Measurements from ENCODE around the gene TMTC2. TPM values are rescaled to one million over a fixed set of nuclear protein-coding genes. Genes with fewer than 3 reads are reported as not detected.

TMTC2 gene
- total RNA-seq, 1 donor from 2014 or later: 99.3 TPM

- Mint-ChIP-seq H3K36me3 (ENCODE audit: unreplicated experiment) (no peaks in the 10 kb centered on the region), H3K27me3 (ENCODE audit: unreplicated experiment) (no peaks in the 10 kb centered on the region), H3K4me3 (ENCODE audit: unreplicated experiment) (no peak overlapping the region), H3K4me1 (ENCODE audit: low read depth, unreplicated experiment) (no peaks in the 10 kb centered on the region), H3K9me3 (ENCODE audit: unreplicated experiment) (no peaks in the 10 kb centered on the region), H3K27ac (ENCODE audit: unreplicated experiment) (no peak overlapping the region)
- no peak for DNase-seq
- TF ChIP-seq CTCF (IDR thresholded peaks at IDR 0.05; ENCODE audit: partially characterized antibody, unreplicated experiment): no peak
These were observed 470.1 kb downstream of the TMTC2 start for GRCh38 chr12:83156815-83157214.

GRCh38 chr12:83157604-83158003 is 470.9 kb downstream of the TMTC2 start:
- no peaks in the 10 kb centered on the region for H3K9me3 Mint-ChIP-seq (ENCODE audit: unreplicated experiment)
- H3K27me3 Mint-ChIP-seq (ENCODE audit: unreplicated experiment): no peaks in the 10 kb centered on the region
- H3K4me3 Mint-ChIP-seq (ENCODE audit: unreplicated experiment): no peak overlapping the region
- H3K36me3 Mint-ChIP-seq (ENCODE audit: unreplicated experiment): no peaks in the 10 kb centered on the region
- no peak for DNase-seq
- no peak for TF ChIP-seq CTCF (IDR thresholded peaks at IDR 0.05; ENCODE audit: partially characterized antibody, unreplicated experiment)
- no peak overlapping the region for H3K27ac Mint-ChIP-seq (ENCODE audit: unreplicated experiment)
- H3K4me1 Mint-ChIP-seq (ENCODE audit: low read depth, unreplicated experiment): no peaks in the 10 kb centered on the region

- Mint-ChIP-seq H3K9me3 (ENCODE audit: unreplicated experiment) (no peaks in the 10 kb centered on the region), H3K4me1 (ENCODE audit: low read depth, unreplicated experiment) (no peaks in the 10 kb centered on the region), H3K27me3 (ENCODE audit: unreplicated experiment) (no peaks in the 10 kb centered on the region), H3K4me3 (ENCODE audit: unreplicated experiment) (no peak overlapping the region), H3K36me3 (ENCODE audit: unreplicated experiment) (no peaks in the 10 kb centered on the region), H3K27ac (ENCODE audit: unreplicated experiment) (no peak overlapping the region)
- no peak for TF ChIP-seq CTCF (IDR thresholded peaks at IDR 0.05; ENCODE audit: partially characterized antibody, unreplicated experiment)
- no peak for DNase-seq
These were observed 472.0 kb downstream of the TMTC2 start for GRCh38 chr12:83158613-83159207.

- H3K4me1 Mint-ChIP-seq (ENCODE audit: low read depth, unreplicated experiment): no peaks in the 10 kb centered on the region
- no peaks in the 10 kb centered on the region for H3K9me3 Mint-ChIP-seq (ENCODE audit: unreplicated experiment)
- H3K36me3 Mint-ChIP-seq (ENCODE audit: unreplicated experiment): no peaks in the 10 kb centered on the region
- H3K4me3 Mint-ChIP-seq (ENCODE audit: unreplicated experiment): no peak overlapping the region
- H3K27me3 Mint-ChIP-seq (ENCODE audit: unreplicated experiment): peaks cover 2% of the 10 kb centered on the region
- no peak overlapping the region for H3K27ac Mint-ChIP-seq (ENCODE audit: unreplicated experiment)
- no peak for TF ChIP-seq CTCF (IDR thresholded peaks at IDR 0.05; ENCODE audit: partially characterized antibody, unreplicated experiment)
- DNase-seq: no peak
These were observed 474.8 kb downstream of the TMTC2 start for GRCh38 chr12:83161456-83161855.

- Mint-ChIP-seq H3K36me3 (ENCODE audit: unreplicated experiment) (no peaks in the 10 kb centered on the region), H3K27me3 (ENCODE audit: unreplicated experiment) (peaks cover 3% of the 10 kb centered on the region), H3K4me3 (ENCODE audit: unreplicated experiment) (no peak overlapping the region), H3K4me1 (ENCODE audit: low read depth, unreplicated experiment) (peaks cover 10% of the 10 kb centered on the region), H3K27ac (ENCODE audit: unreplicated experiment) (no peak overlapping the region), H3K9me3 (ENCODE audit: unreplicated experiment) (no peaks in the 10 kb centered on the region)
- no peak for TF ChIP-seq CTCF (IDR thresholded peaks at IDR 0.05; ENCODE audit: partially characterized antibody, unreplicated experiment)
- DNase-seq: no peak
These were observed 482.0 kb downstream of the TMTC2 start for GRCh38 chr12:83168751-83169150.

Data from glutamatergic neuron (in vitro differentiated cells).